HUES48 (cell line): ENCODE results near the gene FAM200A.
"Not testable (repeated sequence)": the region's sequence is repeated elsewhere in the genome, so short reads cannot be mapped to it uniquely, and the experiment has no call there.

ENCODE experiments used
- H3K27ac ChIP-seq: one replicate; pipeline ENCODE4 v1.7.0; 2013; ENCODE audit warnings: low read depth, low read length, inconsistent platforms
- H3K27me3 ChIP-seq: 2 replicates; pipeline ENCODE4 v1.6.1; 2013; ENCODE audit warnings: mild to moderate bottlenecking, low read length; ENCODE audit not compliant: control insufficient read depth, insufficient read depth
- H3K36me3 ChIP-seq: 2 replicates; pipeline ENCODE4 v1.6.1; 2013; ENCODE audit warnings: low read length; ENCODE audit not compliant: control insufficient read depth, insufficient read depth
- H3K4me1 ChIP-seq: 2 replicates; pipeline ENCODE4 v1.6.1; 2013; ENCODE audit warnings: mild to moderate bottlenecking, low read length; ENCODE audit not compliant: control insufficient read depth, insufficient read depth
- H3K4me3 ChIP-seq: 2 replicates; pipeline ENCODE4 v1.5.1; 2013; ENCODE audit warnings: mild to moderate bottlenecking, low read depth, low read length
- H3K9ac ChIP-seq: 2 replicates; pipeline ENCODE4 v1.6.1; 2013; ENCODE audit warnings: mild to moderate bottlenecking, low read depth, low read length, moderate library complexity
- H3K9me3 ChIP-seq: 2 replicates; pipeline ENCODE4 v1.6.1; 2013; ENCODE audit warnings: low read length; ENCODE audit not compliant: control insufficient read depth, insufficient read depth

FAM200A gene

GRCh38 chr7:99540542-99540941 lies 11.4 kb downstream of the FAM200A start:
- Histone ChIP-seq H3K27me3 (no peaks in the 10 kb centered on the region), H3K9ac (no peak overlapping the region), H3K9me3 (peaks cover 7% of the 10 kb centered on the region; the same call in 1 of the 2 replicates), H3K27ac (no peak overlapping the region), H3K36me3 (no peaks in the 10 kb centered on the region), H3K4me1 (no peaks in the 10 kb centered on the region), H3K4me3 (no peak overlapping the region)

GRCh38 chr7:99539213-99539811 lies 12.6 kb downstream of the FAM200A start:
- Histone ChIP-seq H3K36me3 (no peaks in the 10 kb centered on the region), H3K27me3 (no peaks in the 10 kb centered on the region), H3K27ac (no peak overlapping the region), H3K4me1 (no peaks in the 10 kb centered on the region), H3K9ac (no peak overlapping the region), H3K4me3 (no peak overlapping the region), H3K9me3 (peaks cover 7% of the 10 kb centered on the region; the same call in 1 of the 2 replicates)

- H3K36me3 ChIP-seq: peaks cover 27% of the 10 kb centered on the region
- peaks cover 34% of the 10 kb centered on the region for H3K9me3 ChIP-seq
Observed at GRCh38 chr7:99535667-99536066, 16.2 kb downstream of the FAM200A start.

GRCh38 chr7:99531354-99531765 lies 20.6 kb downstream of the FAM200A start:
- no peak overlapping the region for H3K4me3 ChIP-seq
- H3K27me3 ChIP-seq: no peaks in the 10 kb centered on the region
- H3K27ac ChIP-seq: no peak overlapping the region
- H3K9me3 ChIP-seq: peaks cover 48% of the 10 kb centered on the region
- H3K36me3 ChIP-seq: peaks cover 60% of the 10 kb centered on the region
- H3K9ac ChIP-seq: no peak overlapping the region
- no peaks in the 10 kb centered on the region for H3K4me1 ChIP-seq

More at GRCh38 chr7:99535667-99536066, 16.2 kb downstream of the FAM200A start:
- H3K9ac ChIP-seq: no peak overlapping the region
- H3K27me3 ChIP-seq: no peaks in the 10 kb centered on the region
- H3K4me3 ChIP-seq: no peak overlapping the region
- H3K27ac ChIP-seq: no peak overlapping the region
- H3K4me1 ChIP-seq: no peaks in the 10 kb centered on the region

- H3K36me3 ChIP-seq: peaks cover 50% of the 10 kb centered on the region
- no peaks in the 10 kb centered on the region for H3K27me3 ChIP-seq
- H3K4me1 ChIP-seq: no peaks in the 10 kb centered on the region
- no peak overlapping the region for H3K9ac ChIP-seq
- no peak overlapping the region for H3K27ac ChIP-seq
- peaks cover 21% of the 10 kb centered on the region for H3K9me3 ChIP-seq
- H3K4me3 ChIP-seq: no peak overlapping the region
Observed at GRCh38 chr7:99525713-99526440, 26.0 kb downstream of the FAM200A start.

- Histone ChIP-seq H3K27ac (no peak overlapping the region), H3K9me3 (no peaks in the 10 kb centered on the region), H3K27me3 (no peaks in the 10 kb centered on the region), H3K36me3 (peaks cover 35% of the 10 kb centered on the region), H3K9ac (no peak overlapping the region), H3K4me1 (no peaks in the 10 kb centered on the region), H3K4me3 (no peak overlapping the region)
Observed at GRCh38 chr7:99521399-99521798, 30.5 kb downstream of the FAM200A start.

GRCh38 chr7:99514050-99514449 lies 37.9 kb downstream of the FAM200A start:
- H3K4me1 ChIP-seq: no peaks in the 10 kb centered on the region
- H3K27me3 ChIP-seq: no peaks in the 10 kb centered on the region
- no peaks in the 10 kb centered on the region for H3K9me3 ChIP-seq
- no peak overlapping the region for H3K9ac ChIP-seq
- H3K36me3 ChIP-seq: peaks cover 36% of the 10 kb centered on the region
- H3K4me3 ChIP-seq: no peak overlapping the region
- H3K27ac ChIP-seq: no peak overlapping the region

GRCh38 chr7:99505324-99505662 lies 46.6 kb downstream of the FAM200A start:
- H3K9me3 ChIP-seq: no peaks in the 10 kb centered on the region
- peak overlapping the region; percentile 86 for H3K4me3 ChIP-seq
- H3K36me3 ChIP-seq: no peaks in the 10 kb centered on the region
- H3K4me1 ChIP-seq: 0 out of 2 replicates have a peak, but pooled peaks cover 3% of the 10 kb centered on the region
- no peaks in the 10 kb centered on the region for H3K27me3 ChIP-seq
- H3K9ac ChIP-seq: peak overlapping the region; percentile 52; the same call in 1 of the 2 replicates
- H3K27ac ChIP-seq: peak overlapping the region; percentile 94

GRCh38 chr7:99504603-99505323 lies 47.2 kb downstream of the FAM200A start, which contains the start of gene ZKSCAN5:
Gene ZKSCAN5, plus strand, starts transcription at chr7:99504662. Its CDS starts 1,383 bp downstream, at chr7:99506045.
- H3K9ac ChIP-seq: peak within 1 kb of the TSS; percentile 52
- 0 out of 2 replicates have a peak, but pooled peaks cover 3% of the 10 kb centered on the region for H3K4me1 ChIP-seq
- H3K4me3 ChIP-seq: peak within 1 kb of the TSS; percentile 86
- H3K36me3 ChIP-seq: no peaks in the 10 kb centered on the region
- peak within 1 kb of the TSS; percentile 94 for H3K27ac ChIP-seq
- H3K9me3 ChIP-seq: no peaks in the 10 kb centered on the region
- H3K27me3 ChIP-seq: no peaks in the 10 kb centered on the region

GRCh38 chr7:99504281-99504602 lies 47.7 kb downstream of the FAM200A start:
- Histone ChIP-seq H3K27me3 (no peaks in the 10 kb centered on the region), H3K4me1 (0 out of 2 replicates have a peak, but pooled peaks cover 3% of the 10 kb centered on the region), H3K36me3 (no peaks in the 10 kb centered on the region), H3K9me3 (no peaks in the 10 kb centered on the region), H3K9ac (no peak overlapping the region), H3K27ac (peak overlapping the region; percentile 29), H3K4me3 (peak overlapping the region; percentile 86)

GRCh38 chr7:99501236-99501635 lies 50.7 kb downstream of the FAM200A start:
- not testable (repeated sequence) for H3K4me1 ChIP-seq, H3K9me3 ChIP-seq, H3K27me3 ChIP-seq, H3K9ac ChIP-seq, H3K27ac ChIP-seq
- Histone ChIP-seq H3K4me3 (0 out of 2 replicates have a peak overlapping the region, but pooled peaks have one; percentile 97), H3K36me3 (peaks cover 13% of the 10 kb centered on the region)
